Peyer's patch (tissue), 4 donors: ENCODE measurements around the gene SLC35G6.

ENCODE experiments used
- POLR2A ChIP-seq, 2 donors: fragments of 450-650 bp; IDR thresholded peaks; one replicate each; pipeline ENCODE4 v1.5.1; 2017; ENCODE audit warnings: antibody characterized with exemption in 2 of 2, mild to moderate bottlenecking in 2 of 2, moderate library complexity in 2 of 2
- TF ChIP-seq, protein P1 (sequence below), 6 experiments: fragments of 450-650 bp in 4 of 6; fragments of 200-600 bp in 2 of 6; sonication (generic) in 1 of 6; IDR thresholded peaks; one replicate each; pipeline ENCODE4 v1.5.1; 2017 to 2019; ENCODE audit warnings: antibody characterized with exemption in 6 of 6, mild to moderate bottlenecking in 3 of 6, moderate library complexity in 1 of 6

DNA sequence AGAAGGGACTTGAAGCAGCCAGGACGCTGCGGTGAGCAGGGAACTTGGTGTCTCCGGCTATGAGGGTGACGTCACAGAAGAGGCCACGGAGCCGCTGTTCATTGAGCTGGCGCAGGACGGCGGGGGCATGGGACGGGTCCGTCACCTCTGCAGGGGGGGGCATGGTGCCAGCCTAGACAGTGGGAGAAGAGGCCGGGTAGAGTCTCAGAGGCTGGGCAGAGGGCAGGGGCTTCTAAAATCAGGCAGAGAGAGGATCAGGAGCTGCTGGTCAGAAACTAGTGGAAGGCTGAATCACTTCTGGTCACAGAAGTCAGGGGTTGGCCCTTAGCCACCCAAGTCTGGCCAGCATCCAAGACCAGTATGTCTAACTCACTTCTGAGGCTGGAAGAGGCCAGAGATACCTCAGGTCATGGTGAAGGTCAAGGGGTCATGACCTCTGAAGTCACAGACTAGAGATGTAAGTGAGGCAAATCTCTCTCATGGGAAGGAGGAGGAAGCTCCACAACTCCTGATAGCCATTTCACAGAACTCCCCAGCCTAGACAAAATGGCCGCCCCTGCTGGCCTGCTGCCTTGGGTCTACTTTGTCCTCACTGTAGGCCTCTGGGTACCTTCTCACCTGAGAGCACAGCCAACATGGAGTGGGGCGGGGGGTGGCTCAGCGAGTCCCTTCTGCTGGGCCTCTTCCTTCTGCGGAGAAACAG, 14.5 kb upstream of the SLC35G6 start:
- TF ChIP-seq, protein P1, sequence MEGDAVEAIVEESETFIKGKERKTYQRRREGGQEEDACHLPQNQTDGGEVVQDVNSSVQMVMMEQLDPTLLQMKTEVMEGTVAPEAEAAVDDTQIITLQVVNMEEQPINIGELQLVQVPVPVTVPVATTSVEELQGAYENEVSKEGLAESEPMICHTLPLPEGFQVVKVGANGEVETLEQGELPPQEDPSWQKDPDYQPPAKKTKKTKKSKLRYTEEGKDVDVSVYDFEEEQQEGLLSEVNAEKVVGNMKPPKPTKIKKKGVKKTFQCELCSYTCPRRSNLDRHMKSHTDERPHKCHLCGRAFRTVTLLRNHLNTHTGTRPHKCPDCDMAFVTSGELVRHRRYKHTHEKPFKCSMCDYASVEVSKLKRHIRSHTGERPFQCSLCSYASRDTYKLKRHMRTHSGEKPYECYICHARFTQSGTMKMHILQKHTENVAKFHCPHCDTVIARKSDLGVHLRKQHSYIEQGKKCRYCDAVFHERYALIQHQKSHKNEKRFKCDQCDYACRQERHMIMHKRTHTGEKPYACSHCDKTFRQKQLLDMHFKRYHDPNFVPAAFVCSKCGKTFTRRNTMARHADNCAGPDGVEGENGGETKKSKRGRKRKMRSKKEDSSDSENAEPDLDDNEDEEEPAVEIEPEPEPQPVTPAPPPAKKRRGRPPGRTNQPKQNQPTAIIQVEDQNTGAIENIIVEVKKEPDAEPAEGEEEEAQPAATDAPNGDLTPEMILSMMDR (IDR thresholded peaks at IDR 0.05) = no peak
- no peak for TF ChIP-seq POLR2A (IDR thresholded peaks at IDR 0.05)
